Measurements from ENCODE around the gene SKOR2. TPM values are rescaled to one million over a fixed set of nuclear protein-coding genes. Genes with fewer than 3 reads are reported as not detected.

Gene SKOR2
- not detected in 2 replicates for total RNA-seq

DNA sequence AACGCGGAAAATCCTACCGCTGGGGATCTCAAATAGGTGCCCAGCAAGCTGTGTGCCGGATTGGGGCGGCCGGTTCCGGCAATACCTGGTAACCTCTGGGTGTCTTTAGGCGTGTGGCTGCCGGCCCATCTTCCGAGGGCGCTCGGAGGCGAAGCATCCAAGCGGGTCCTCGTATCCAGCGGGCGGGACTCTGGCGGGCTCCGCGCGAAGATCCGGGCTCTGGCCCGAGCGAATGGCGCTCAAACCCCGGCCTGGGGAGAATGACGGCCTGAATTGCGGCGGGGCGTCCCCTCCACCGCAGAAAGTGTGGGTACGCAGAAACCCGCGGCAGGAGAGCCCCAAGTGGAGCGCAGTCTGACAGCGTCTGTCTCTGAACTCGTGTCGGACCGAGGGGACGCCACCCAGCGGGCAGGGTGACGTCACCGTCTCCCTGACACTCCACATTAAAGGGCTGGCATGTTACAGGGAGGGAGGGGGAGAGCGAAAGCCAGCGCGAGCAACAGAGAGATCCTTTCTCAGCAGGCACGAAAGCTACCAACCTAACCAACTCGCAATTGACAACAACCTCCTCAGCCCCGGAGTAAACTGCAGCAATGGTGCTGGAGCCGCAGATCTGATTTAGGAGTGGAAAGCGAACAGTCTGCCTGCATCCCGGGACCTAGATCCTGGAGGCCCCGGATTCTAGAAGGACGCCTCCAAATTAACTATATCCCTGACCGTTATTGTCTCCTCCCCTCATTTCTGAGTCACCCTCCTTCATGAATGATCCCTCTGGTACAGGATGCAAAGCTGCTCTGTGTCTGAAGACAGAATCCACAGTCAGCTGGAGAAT lies at the start of gene SKOR2:
Gene SKOR2 (minus strand): TSS at position 372 of the 832 bp plus-strand sequence. CDS start 2,477 bp downstream, outside the sequence.
- no peak within 1 kb of the TSS for H3K4me3 ChIP-seq (ENCODE audit: low read depth, low read length)
- DNase-seq (ENCODE audit: low read depth), result no peak
- no peak for TF ChIP-seq CTCF (conservative IDR thresholded peaks at IDR 0.05; ENCODE audit: low read depth, low read length)

DNA sequence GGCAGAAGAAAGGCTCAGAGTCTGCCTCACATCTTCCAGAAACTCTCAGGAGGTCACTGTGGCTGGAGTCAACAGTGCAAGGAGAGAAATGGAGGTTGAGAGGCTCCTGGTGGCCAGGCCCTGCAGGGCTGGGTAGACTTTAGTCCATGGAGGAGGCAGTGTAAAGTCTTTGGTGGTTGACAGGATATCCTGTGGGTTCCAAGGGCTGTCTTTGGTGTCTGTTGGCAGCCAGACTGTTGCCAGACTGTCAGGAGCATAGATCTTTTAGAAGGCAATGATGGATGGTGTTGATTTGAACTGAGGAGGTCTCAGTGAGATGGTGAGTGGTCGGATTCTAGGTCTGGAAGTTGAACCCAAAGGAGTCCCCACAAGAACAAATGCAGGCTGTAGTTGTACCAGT lies 45.0 kb upstream of the SKOR2 start:
- no peak for DNase-seq (ENCODE audit: low read depth)
- TF ChIP-seq CTCF (conservative IDR thresholded peaks at IDR 0.05; ENCODE audit: low read depth, low read length), result no peak
- H3K4me3 ChIP-seq (ENCODE audit: low read depth, low read length), result no peak overlapping the region

GRCh38 chr18:47294801-47295200 lies 43.3 kb upstream of the SKOR2 start:
- H3K4me3 ChIP-seq (ENCODE audit: low read depth, low read length), result no peak overlapping the region
- no peak for DNase-seq (ENCODE audit: low read depth)
- TF ChIP-seq CTCF (conservative IDR thresholded peaks at IDR 0.05; ENCODE audit: low read depth, low read length), result no peak

DNA sequence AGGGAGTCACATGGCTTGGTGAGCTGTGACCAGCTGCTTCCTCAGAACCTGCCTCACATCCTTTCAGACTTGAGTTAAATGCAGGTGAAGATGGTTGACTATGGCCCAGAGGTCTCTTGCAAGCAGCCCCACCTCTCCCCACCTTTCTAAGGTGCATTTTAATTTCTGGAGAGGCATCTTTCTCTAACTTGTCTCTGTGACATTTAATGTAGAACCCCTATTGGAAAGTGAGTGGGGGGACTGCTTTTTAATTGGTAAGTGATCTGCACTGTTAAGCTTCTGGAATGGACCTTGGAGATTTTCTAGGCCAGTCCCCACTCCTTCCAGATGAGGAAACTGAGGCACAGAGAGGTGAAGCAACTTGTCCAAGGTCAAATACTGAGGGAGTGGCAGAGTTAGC lies 37.3 kb upstream of the SKOR2 start:
- TF ChIP-seq CTCF (conservative IDR thresholded peaks at IDR 0.05; ENCODE audit: low read depth, low read length), result no peak
- H3K4me3 ChIP-seq (ENCODE audit: low read depth, low read length), result no peak overlapping the region
- no peak for DNase-seq (ENCODE audit: low read depth)

DNA sequence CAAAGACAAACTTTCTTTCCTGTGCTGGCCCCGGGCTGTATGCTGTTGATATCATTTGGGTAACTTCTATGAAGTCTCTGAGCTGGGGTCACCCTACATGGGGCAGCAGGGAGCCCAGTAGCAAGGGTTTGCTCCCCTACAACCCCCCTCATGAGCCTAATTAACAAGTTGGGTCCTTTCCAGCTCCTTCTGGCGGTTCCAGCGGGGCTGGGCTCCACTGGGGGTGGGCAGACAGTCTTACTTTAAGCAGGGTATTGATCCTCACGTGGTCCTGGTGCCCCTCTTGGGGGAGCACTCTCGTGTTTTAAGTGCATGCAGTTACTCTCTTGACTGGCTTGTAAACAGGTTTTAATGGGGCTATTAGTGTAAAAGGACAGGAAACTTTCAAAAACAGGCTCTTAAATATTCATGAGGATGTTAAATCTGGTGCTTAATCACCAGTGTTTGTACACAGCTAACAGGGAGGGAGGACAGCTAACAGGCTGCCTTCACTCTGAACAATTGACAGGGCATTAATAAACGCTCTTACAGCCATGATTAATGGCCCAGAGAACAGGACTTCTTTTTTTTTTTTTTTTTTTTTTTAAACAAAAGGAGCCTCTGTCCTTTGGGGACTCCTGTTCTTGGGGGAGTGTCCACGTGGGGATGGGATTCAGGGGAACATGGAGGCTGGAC lies 36.6 kb upstream of the SKOR2 start:
- no peak for TF ChIP-seq CTCF (conservative IDR thresholded peaks at IDR 0.05; ENCODE audit: low read depth, low read length)
- DNase-seq (ENCODE audit: low read depth), result no peak
- no peak overlapping the region for H3K4me3 ChIP-seq (ENCODE audit: low read depth, low read length)

DNA sequence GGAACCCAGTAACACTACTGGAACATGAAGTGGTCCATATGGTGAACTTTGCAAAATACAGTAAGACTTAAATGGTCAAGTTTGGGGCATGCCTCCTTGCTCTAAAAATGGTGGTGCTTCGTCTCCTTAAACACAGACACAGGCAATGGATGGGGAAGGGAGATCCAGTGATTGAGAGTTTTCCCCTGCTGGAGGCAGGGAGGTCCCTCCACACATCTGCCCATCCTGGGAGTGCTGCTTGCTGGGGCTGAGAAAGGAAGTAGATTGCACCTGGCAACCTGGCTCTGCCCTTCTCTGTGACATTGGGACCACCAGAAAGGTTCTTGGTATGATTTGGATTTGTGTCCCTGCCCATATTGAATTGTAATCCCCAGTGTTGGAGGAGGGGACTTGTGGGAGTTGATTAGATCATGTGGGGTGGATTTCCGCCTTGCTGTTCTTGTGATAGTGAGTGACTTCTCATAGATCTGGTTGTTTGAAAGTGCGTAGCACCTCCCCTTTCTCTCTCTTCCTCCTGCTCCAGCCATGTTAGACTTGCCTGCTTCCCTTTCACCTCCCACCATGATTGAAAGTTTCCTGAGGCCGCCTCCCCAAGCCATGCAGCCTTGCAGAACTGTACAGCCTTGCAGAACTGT lies 35.4 kb upstream of the SKOR2 start:
- DNase-seq (ENCODE audit: low read depth), result no peak
- H3K4me3 ChIP-seq (ENCODE audit: low read depth, low read length), result no peak overlapping the region
- no peak for TF ChIP-seq CTCF (conservative IDR thresholded peaks at IDR 0.05; ENCODE audit: low read depth, low read length)
